Measurements from ENCODE around the gene TMSB4X. TPM values are rescaled to one million over a fixed set of nuclear protein-coding genes. Genes with fewer than 3 reads are reported as not detected.

TMSB4X gene
- total and polyA plus RNA-seq, 12 donors = 700 to 3,026 (median 889) TPM

DNA sequence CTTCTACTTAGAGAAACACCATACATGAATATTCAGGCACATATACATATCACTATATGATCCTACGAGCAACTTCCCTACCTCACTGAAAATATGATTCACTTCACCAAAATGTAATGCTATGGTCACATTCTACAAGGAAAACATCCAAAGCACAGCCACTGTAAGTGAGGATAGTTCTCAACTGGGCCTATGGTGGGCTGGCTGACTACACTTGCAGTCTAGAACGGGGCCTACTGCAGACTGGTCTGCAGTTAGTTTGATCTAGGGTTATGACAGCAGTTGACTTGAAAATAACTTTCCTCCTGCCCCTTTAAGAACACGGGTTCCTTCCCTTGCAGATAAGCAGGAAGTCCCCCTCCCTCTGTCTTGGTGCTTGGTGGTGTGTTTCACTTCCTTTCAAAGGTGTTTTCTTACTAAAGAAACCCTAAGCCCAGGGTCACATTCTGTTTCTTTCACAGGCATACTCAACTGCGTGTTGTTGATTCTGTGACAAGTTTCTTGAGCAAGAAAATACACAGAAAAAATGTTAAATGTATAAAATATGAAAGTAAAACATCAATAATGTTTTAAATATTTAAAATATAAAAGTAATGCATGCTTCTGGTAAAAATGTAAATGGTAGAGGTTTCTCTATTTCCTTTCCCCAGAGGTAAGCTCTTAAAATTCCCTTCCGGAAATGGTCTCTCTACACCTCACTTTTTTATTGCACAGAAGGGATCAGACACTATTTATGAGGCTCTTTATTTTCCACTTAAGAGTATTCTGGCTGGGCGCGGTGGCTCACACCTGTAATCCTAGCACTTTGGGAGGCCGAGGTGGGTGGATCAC is 18.0 kb upstream of the TMSB4X start:
- Histone ChIP-seq H3K4me3 (peak overlapping the region in 1 of 10 donors; percentile 39), H3K9me3 (no peaks in the 10 kb centered on the region), H3K27ac (peak overlapping the region in 9 of 10 donors; percentile 63 to 92 (median 79)), H3K4me1 (peaks cover 0 to 69% (median 13%) of the 10 kb centered on the region in 9 donors), H3K36me3 (no peaks in the 10 kb centered on the region), H3K27me3 (peaks cover 0 to 6% (median 0%) of the 10 kb centered on the region in 7 donors)
- TF ChIP-seq, protein P1, sequence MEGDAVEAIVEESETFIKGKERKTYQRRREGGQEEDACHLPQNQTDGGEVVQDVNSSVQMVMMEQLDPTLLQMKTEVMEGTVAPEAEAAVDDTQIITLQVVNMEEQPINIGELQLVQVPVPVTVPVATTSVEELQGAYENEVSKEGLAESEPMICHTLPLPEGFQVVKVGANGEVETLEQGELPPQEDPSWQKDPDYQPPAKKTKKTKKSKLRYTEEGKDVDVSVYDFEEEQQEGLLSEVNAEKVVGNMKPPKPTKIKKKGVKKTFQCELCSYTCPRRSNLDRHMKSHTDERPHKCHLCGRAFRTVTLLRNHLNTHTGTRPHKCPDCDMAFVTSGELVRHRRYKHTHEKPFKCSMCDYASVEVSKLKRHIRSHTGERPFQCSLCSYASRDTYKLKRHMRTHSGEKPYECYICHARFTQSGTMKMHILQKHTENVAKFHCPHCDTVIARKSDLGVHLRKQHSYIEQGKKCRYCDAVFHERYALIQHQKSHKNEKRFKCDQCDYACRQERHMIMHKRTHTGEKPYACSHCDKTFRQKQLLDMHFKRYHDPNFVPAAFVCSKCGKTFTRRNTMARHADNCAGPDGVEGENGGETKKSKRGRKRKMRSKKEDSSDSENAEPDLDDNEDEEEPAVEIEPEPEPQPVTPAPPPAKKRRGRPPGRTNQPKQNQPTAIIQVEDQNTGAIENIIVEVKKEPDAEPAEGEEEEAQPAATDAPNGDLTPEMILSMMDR (IDR thresholded peaks at IDR 0.05) = no peak
- 68 to 69% methylated on average over 8 of the region's 8 CpGs for WGBS, 2 donors
- DNase-seq (peak in 1 of 2 donors; percentile 39), ATAC-seq (peak; percentile 34 to 86 (median 72))
- intact Hi-C loops (cut with DNase I) = no loop called here

- intact Hi-C loops (cut with DNase I) = no loop called here
- WGBS, 2 donors = 61 to 66% methylated on average over 5 of the region's 5 CpGs
- peak overlapping the region in 3 of 10 donors; percentile 88 to 92 (median 89) for H3K27ac ChIP-seq
- H3K9me3 ChIP-seq = no peaks in the 10 kb centered on the region
- H3K36me3 ChIP-seq = no peaks in the 10 kb centered on the region
- ATAC-seq (no peak), DNase-seq (no peak)
- TF ChIP-seq, protein P1 (IDR thresholded peaks at IDR 0.05) = no peak
- no peak overlapping the region for H3K4me3 ChIP-seq
- peaks cover 0 to 66% (median 13%) of the 10 kb centered on the region in 9 donors for H3K4me1 ChIP-seq
- peaks cover 0 to 6% (median 0%) of the 10 kb centered on the region in 7 donors for H3K27me3 ChIP-seq
These were observed 16.9 kb upstream of the TMSB4X start for GRCh38 chrX:12958059-12958458.

DNA sequence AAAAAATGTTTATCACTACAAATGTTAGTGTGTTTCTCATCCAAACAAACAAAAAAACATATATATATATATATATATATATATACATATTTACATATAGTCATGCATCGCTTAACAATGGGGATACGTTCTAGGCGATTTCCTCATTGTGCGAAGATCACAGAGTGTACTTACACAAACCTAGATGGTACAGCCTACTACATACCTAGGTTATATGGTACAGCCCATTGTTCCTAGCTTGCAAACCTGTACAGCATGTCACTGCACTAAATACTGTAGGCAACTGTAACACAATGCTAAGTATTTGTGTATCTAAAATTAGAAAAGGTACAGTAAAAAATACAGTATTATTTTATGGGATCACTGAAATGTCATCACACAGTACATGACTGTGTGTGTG is 16.4 kb upstream of the TMSB4X start:
- Histone ChIP-seq H3K9me3 (no peaks in the 10 kb centered on the region), H3K27ac (peak overlapping the region in 1 of 10 donors; percentile 92), H3K4me3 (no peak overlapping the region), H3K36me3 (no peaks in the 10 kb centered on the region), H3K4me1 (peaks cover 0 to 66% (median 13%) of the 10 kb centered on the region in 9 donors), H3K27me3 (peaks cover 0 to 6% (median 0%) of the 10 kb centered on the region in 7 donors)
- intact Hi-C loops (cut with DNase I) = no loop called here
- 92 to 97% methylated on average over 4 of the region's 4 CpGs for WGBS, 2 donors
- DNase-seq (no peak), ATAC-seq (no peak)
- TF ChIP-seq, protein P1 (IDR thresholded peaks at IDR 0.05) = no peak

- H3K4me3 ChIP-seq = no peak overlapping the region
- WGBS, 2 donors = 67 to 69% methylated on average over 2 of the region's 2 CpGs
- peaks cover 0 to 41% (median 6%) of the 10 kb centered on the region in 9 donors for H3K4me1 ChIP-seq
- no peak for ATAC-seq
- peaks cover 0 to 8% (median 0%) of the 10 kb centered on the region in 7 donors for H3K27me3 ChIP-seq
- TF ChIP-seq, protein P1 (IDR thresholded peaks at IDR 0.05) = no peak
- no peak for DNase-seq
- no peaks in the 10 kb centered on the region for H3K36me3 ChIP-seq
- intact Hi-C loops (cut with DNase I) = loop anchor here in 1 of 10 donors (10.0 kb wide), 1 partner anchor 1064 kb away; the partner anchor contains the start of gene GEMIN8
- no peaks in the 10 kb centered on the region for H3K9me3 ChIP-seq
- H3K27ac ChIP-seq = peak overlapping the region in 1 of 10 donors; percentile 66
These were observed 13.7 kb upstream of the TMSB4X start for GRCh38 chrX:12961196-12961718.
